Esophagus squamous epithelium (tissue), 4 donors: ENCODE results near the gene CCDC80.

Experiments used
- CTCF ChIP-seq, 6 experiments: fragments of 450-650 bp in 4 of 6; fragments of 200-600 bp in 2 of 6; sonication (generic) in 2 of 6; IDR thresholded peaks; one replicate each; pipeline ENCODE4 v1.5.1; 2016 to 2019; ENCODE audit warnings: antibody characterized with exemption in 6 of 6, mild to moderate bottlenecking in 4 of 6, moderate library complexity in 4 of 6
- POLR2A ChIP-seq, 4 donors: fragments of 450-650 bp; IDR thresholded peaks; one replicate each; pipeline ENCODE4 v1.6.1; 2017; ENCODE audit warnings: antibody characterized with exemption in 4 of 4, mild to moderate bottlenecking in 4 of 4, moderate library complexity in 3 of 4

DNA sequence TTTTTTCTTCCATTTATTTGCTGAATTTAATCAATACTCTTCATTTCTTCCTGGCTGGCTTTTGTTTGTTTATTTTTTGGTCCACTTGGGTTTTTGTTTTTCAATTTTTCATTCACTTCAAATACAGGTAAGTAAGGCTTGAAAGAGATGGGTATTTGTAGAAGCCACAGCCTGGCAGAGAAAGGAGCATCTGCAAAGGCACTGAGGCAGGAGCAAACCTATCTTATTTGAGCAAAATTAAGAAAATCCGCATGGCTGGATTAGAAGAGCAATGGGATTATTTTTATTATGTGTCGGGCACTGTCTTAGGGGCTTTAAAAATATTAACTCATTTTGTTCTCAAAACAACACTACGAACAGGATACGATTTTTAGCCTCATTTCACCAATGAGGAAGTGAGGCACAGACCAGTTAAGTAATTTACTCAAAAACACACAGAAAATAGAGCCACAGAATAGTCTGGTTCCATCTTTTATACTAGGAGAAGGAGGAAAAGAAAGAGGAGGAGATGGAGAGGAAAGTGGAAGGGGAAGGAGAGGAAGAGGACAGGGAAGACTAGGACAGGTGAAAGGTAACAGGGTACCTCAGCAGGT, 35.1 kb upstream of the CCDC80 start:
- no peak for TF ChIP-seq CTCF (IDR thresholded peaks at IDR 0.05)
- TF ChIP-seq POLR2A (IDR thresholded peaks at IDR 0.05), result no peak
